HepG2 (cell line): Measurements from ENCODE around the gene CAPZB. TPM values are rescaled to one million over a fixed set of nuclear protein-coding genes. Genes with fewer than 3 reads are reported as not detected.

ENCODE experiments used
- ATAC-seq: fragments of 200-7000 bp; cut with Tn5 transposase; 3 replicates; pipeline ENCODE4 v1.9.1; 2020; ENCODE audit warnings: mild to moderate bottlenecking, moderate library complexity
- BruUV-seq: library from RNA; stranded (reverse); fragments of 400-500 nt; replicated peaks from 2 replicates; lab custom pipeline; 2021; lab: Mats Ljungman, UMichigan
- CTCF ChIA-PET: fragments of 300-600 bp; formaldehyde crosslinking; extraction: SDS; loops from one replicate; lab custom pipeline; 2021; ENCODE audit warnings: low total read pairs, inconsistent platforms, low intra/inter-chr PET ratio; lab: Yijun Ruan, JAX
- POLR2A ChIA-PET: fragments of 350-600 bp; sonication (Branson Sonifier 250); formaldehyde crosslinking; loops from one replicate; lab custom pipeline; 2020; ENCODE audit warnings: antibody characterized with exemption, inconsistent platforms; lab: Yijun Ruan, JAX
- DNase-seq: peaks from one replicate; pipeline ENCODE4 v3.0.0-alpha.2; 2015; ENCODE audit warnings: low spot score
- FAIRE-seq: peaks from 3 replicates; lab custom pipeline; 2011; peaks lifted over from hg19 to GRCh38; lab: Jason Lieb, UNC
- H2AFZ ChIP-seq: one replicate; pipeline ENCODE4 v1.6.1; 2011; ENCODE audit warnings: low read length, inconsistent platforms
- H3K27ac ChIP-seq: fragments of 300-600 bp; 3 replicates; pipeline ENCODE4 v1.8.0; 2011; ENCODE audit warnings: mixed run types, mild to moderate bottlenecking, mixed read lengths, low read length, inconsistent platforms; ENCODE audit not compliant: insufficient read depth; ENCODE audit errors: extremely low read length
- H3K27me3 ChIP-seq, 2 experiments: fragments of 200-600 bp in 1 of 2; 2 replicates in 1 of 2; 3 replicates in 1 of 2; pipeline versions ENCODE4 v1.6.0 to v1.8.0; 2011; ENCODE audit warnings: low read length in 2 of 2, mild to moderate bottlenecking in 2 of 2, moderate library complexity in 2 of 2, inconsistent platforms in 1 of 2; ENCODE audit not compliant: insufficient read depth in 2 of 2, control insufficient read depth in 1 of 2
- H3K36me3 ChIP-seq, 2 experiments: fragments of 200-600 bp in 1 of 2; replicated peaks in 1 of 2; 2 replicates in 1 of 2; 3 replicates in 1 of 2; pipeline versions ENCODE4 v1.5.1 to v1.8.0; 2011; ENCODE audit warnings: low read length in 2 of 2, inconsistent platforms in 1 of 2; ENCODE audit not compliant: insufficient read depth in 2 of 2, control insufficient read depth in 1 of 2
- H3K4me1 ChIP-seq: 2 replicates; pipeline ENCODE4 v1.5.1; 2012; ENCODE audit warnings: low read length, inconsistent platforms; ENCODE audit not compliant: insufficient read depth
- H3K4me2 ChIP-seq: 2 replicates; pipeline ENCODE4 v1.6.0; 2011; ENCODE audit warnings: low read depth, low read length, inconsistent platforms
- H3K4me3 ChIP-seq, 3 experiments: fragments of 200-600 bp in 1 of 3; sonication (generic), shearing (Covaris generic) in 1 of 3; replicated peaks in 1 of 3; 2 replicates each; pipeline ENCODE4 v1.5.1; 2011 to 2016; ENCODE audit warnings: low read length in 3 of 3, inconsistent platforms in 2 of 3, low read depth in 2 of 3, mild to moderate bottlenecking in 2 of 3, control low read depth in 1 of 3, mixed read lengths in 1 of 3; ENCODE audit not compliant: insufficient read depth in 1 of 3
- H3K79me2 ChIP-seq: one replicate; pipeline ENCODE4 v1.6.1; 2011; ENCODE audit warnings: low read length, inconsistent platforms; ENCODE audit not compliant: insufficient read depth
- H3K9ac ChIP-seq: 2 replicates; pipeline ENCODE4 v1.6.0; 2011; ENCODE audit warnings: mild to moderate bottlenecking, low read depth, low read length, inconsistent platforms; ENCODE audit not compliant: insufficient read depth
- H3K9me3 ChIP-seq: 2 replicates; pipeline ENCODE4 v1.5.1; 2012; ENCODE audit warnings: mild to moderate bottlenecking, low read length
- H4K20me1 ChIP-seq: 2 replicates; pipeline ENCODE4 v1.6.0; 2011; ENCODE audit warnings: inconsistent platforms, mild to moderate bottlenecking, low read length, moderate library complexity; ENCODE audit not compliant: insufficient read depth
- DNMT3B ChIP-seq: conservative IDR thresholded peaks from 2 replicates; pipeline ENCODE4 v1.6.1; 2016; ENCODE audit warnings: missing biosample characterization, control low read depth
- NFYC ChIP-seq: IDR thresholded peaks from 2 replicates; pipeline ENCODE4 v1.6.1; 2016; ENCODE audit warnings: missing genetic modification reagents, missing compliant biosample characterization
- NR1H2 ChIP-seq: sonication (generic); formaldehyde crosslinking; IDR thresholded peaks from 2 replicates; pipeline ENCODE4 v1.8.1; 2022; ENCODE audit warnings: low read depth, missing genetic modification reagents, borderline replicate concordance
- NR2F1 ChIP-seq, 2 experiments: fragments of 450-650 bp in 1 of 2; formaldehyde crosslinking in 1 of 2; IDR thresholded peaks; 2 replicates each; pipeline versions ENCODE4 v1.5.0 to v1.6.1; 2016 to 2020; ENCODE audit warnings: mild to moderate bottlenecking in 1 of 2, missing compliant biosample characterization in 1 of 2, missing genetic modification reagents in 1 of 2, moderate library complexity in 1 of 2
- PRDM15 ChIP-seq: sonication (generic); formaldehyde crosslinking; IDR thresholded peaks from 2 replicates; pipeline ENCODE4 v1.4.0; 2020; ENCODE audit warnings: missing genetic modification reagents
- SETDB1 ChIP-seq: sonication (generic); formaldehyde crosslinking; IDR thresholded peaks from 2 replicates; pipeline ENCODE4 v1.5.1; 2020; ENCODE audit warnings: missing genetic modification reagents, mild to moderate bottlenecking, borderline replicate concordance
- U2AF1 ChIP-seq: fragments of 200-400 bp; formaldehyde crosslinking; optimal IDR thresholded peaks from 2 replicates; pipeline ENCODE3; 2017; ENCODE audit warnings: mild to moderate bottlenecking, low read depth, low read length
- ZNF367 ChIP-seq: sonication (generic); formaldehyde crosslinking; IDR thresholded peaks from 2 replicates; pipeline ENCODE4 v1.4.0; 2020; ENCODE audit warnings: missing genetic modification reagents, borderline replicate concordance
- WGBS: methylation state at CpG from one replicate; pipeline ENCODE4 v1.1.6; 2017; ENCODE audit warnings: low lambda C conversion rate; 5-methylcytosine and 5-hydroxymethylcytosine counted together
- in situ Hi-C: cut with HindIII; loops from 2 replicates; pipeline ENCODE4 v1.10.0; 2017; ENCODE audit warnings: low pct_unique_long_range_greater_than_20kb; ENCODE audit not compliant: extremely low pct_ligation_motif_present
- intact Hi-C: fragments of 100-400 bp; cut with micrococcal nuclease; formaldehyde crosslinking; loops from one replicate; pipeline ENCODE4 v1.10.0; 2022; ENCODE audit not compliant: unreplicated experiment
- polyA plus RNA-seq, 8 experiments: library from polyadenylated mRNA; depleted of rRNA in 3 of 8; stranded (reverse) in 7 of 8; unstranded in 1 of 8; fragments of >200 nt; fragmentation: Illumina TruSeq in 4 of 8; extraction: Trizol in 4 of 8; gene quantifications; 2 replicates each; pipeline versions ENCODE4 v1.2.1 to v1.2.3, GENCODE V29; 2011 to 2016; ENCODE audit warnings: low read depth in 4 of 8, missing spikeins in 1 of 8, mixed read lengths in 1 of 8; ENCODE audit not compliant: insufficient read depth in 1 of 8
- total RNA-seq, 5 experiments: library from RNA; depleted of rRNA; stranded (reverse); fragments of >200 nt; fragmentation: Illumina TruSeq; extraction: Trizol; gene quantifications; 2 replicates each; pipeline ENCODE4 v1.2.3, GENCODE V29; 2016; ENCODE audit warnings: low read depth in 1 of 5
- TF ChIP-seq, protein P1 (sequence below): IDR thresholded peaks from 2 replicates; pipeline ENCODE4 v1.6.1; 2016

CAPZB gene
- total and polyA plus RNA-seq, 2 of the 13 experiments (the other 11 are each of a cell fraction or from before 2014, with no cell fraction given) = 58.9 to 76.9 TPM

- CTCF ChIA-PET = no interaction called here
- Histone ChIP-seq H3K27me3 (no peaks in the 10 kb centered on the region), H2AFZ (no peak overlapping the region), H3K27ac (no peak overlapping the region)
- no peak for ATAC-seq
- TF ChIP-seq ZNF367 (CRISPR knock-in tag) = no peak
- TF ChIP-seq PRDM15 (CRISPR knock-in tag) = no peak
- no peak for TF ChIP-seq NR2F1 (CRISPR knock-in tag; IDR thresholded peaks at IDR 0.05)
- TF ChIP-seq DNMT3B = no peak
- no peak for TF ChIP-seq SETDB1 (CRISPR knock-in tag)
- TF ChIP-seq, protein P1, sequence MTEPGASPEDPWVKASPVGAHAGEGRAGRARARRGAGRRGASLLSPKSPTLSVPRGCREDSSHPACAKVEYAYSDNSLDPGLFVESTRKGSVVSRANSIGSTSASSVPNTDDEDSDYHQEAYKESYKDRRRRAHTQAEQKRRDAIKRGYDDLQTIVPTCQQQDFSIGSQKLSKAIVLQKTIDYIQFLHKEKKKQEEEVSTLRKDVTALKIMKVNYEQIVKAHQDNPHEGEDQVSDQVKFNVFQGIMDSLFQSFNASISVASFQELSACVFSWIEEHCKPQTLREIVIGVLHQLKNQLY = no peak
- no peak for TF ChIP-seq NFYC (CRISPR knock-in tag)
- TF ChIP-seq U2AF1 = no peak
- no peak for TF ChIP-seq NR1H2
- TF ChIP-seq, all 625 proteins: peak for 0
- FAIRE-seq (no peak), DNase-seq (no peak)
- Histone ChIP-seq H3K4me3 (no peak overlapping the region), H3K36me3 (peaks cover 6 to 13% of the 10 kb centered on the region in 2 experiments; a peak in 3 of 5 replicates), H3K9me3 (no peaks in the 10 kb centered on the region), H3K4me2 (no peak overlapping the region), H4K20me1 (peaks cover 47% of the 10 kb centered on the region), H3K9ac (no peak overlapping the region), H3K79me2 (peaks cover 85% of the 10 kb centered on the region), H3K4me1 (peaks cover 39% of the 10 kb centered on the region)
- no TSS peak for BruUV-seq
- WGBS = 94% methylated on average over 4 of the region's 4 CpGs
- intact Hi-C loops = no loop called here
- POLR2A ChIA-PET = no interaction called here
- in situ Hi-C loops = no loop called here
Observed at GRCh38 chr1:19464696-19465095, 20.6 kb downstream of the CAPZB start.
